H1 (cell line): Measurements from ENCODE around the gene LEPR. TPM values are rescaled to one million over a fixed set of nuclear protein-coding genes. Genes with fewer than 3 reads are reported as not detected.

Source experiments
- GTF2F1 ChIP-seq: IDR thresholded peaks from 2 replicates; pipeline ENCODE4 v1.6.1; 2012; ENCODE audit warnings: low read depth, low read length, improper control_type of control experiment, borderline replicate concordance
- TAF7 ChIP-seq: optimal IDR thresholded peaks from 2 replicates; pipeline ENCODE3; 2011; ENCODE audit warnings: low read depth, mild to moderate bottlenecking, inconsistent platforms, low read length, moderate library complexity, borderline replicate concordance
- TBP ChIP-seq: IDR thresholded peaks from 2 replicates; pipeline ENCODE4 v1.6.1; 2011; ENCODE audit warnings: low read depth, low read length, improper control_type of control experiment
- polyA plus RNA-seq, 7 experiments: library from polyadenylated mRNA; depleted of rRNA in 3 of 7; stranded (reverse) in 5 of 7; unstranded in 2 of 7; fragments of >200 nt in 5 of 7; fragments of 200-250 nt in 2 of 7; gene quantifications; 1 replicate in 5 of 7; 2 replicates in 1 of 7; 4 replicates in 1 of 7; pipeline versions ENCODE4 v1.2.1 to v1.2.3, GENCODE V29; 2011 to 2013; ENCODE audit warnings: missing spikeins in 2 of 7, mixed read lengths in 2 of 7
- total RNA-seq: library from RNA; stranded (reverse); fragmentation: NEBNext Ultra II Directional; extraction: Animal tissue kit (Norgen Biotek cat#: 25700); gene quantifications from 2 replicates; pipeline ENCODE4 v1.2.1, GENCODE V29; 2021
- TF ChIP-seq, protein P1 (sequence below): IDR thresholded peaks from 2 replicates; pipeline ENCODE4 v1.6.1; 2012; ENCODE audit warnings: inconsistent platforms

Gene LEPR
- total and polyA plus RNA-seq, 2 of the 8 experiments (the other 6 are each of a cell fraction or from before 2014, with no cell fraction given): 1.3 to 3.9 TPM

DNA sequence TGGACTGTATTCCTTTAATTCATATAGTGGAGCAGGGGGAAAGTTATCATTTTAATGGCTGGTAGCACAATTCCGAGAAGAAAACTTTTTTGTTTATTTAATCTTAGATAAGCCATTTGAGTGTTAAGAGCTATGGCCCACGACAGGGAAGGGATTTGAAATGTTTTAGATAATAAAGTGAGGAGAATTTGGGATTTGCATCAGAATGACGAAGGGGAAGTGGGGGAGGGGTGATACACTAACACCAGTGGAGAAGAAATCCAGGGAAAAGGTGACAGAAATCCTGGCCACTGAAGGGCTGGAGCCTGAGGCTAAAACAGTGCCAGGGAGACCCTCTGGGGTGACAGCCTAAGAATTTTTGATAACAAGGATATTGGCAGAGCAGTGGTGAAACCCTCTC lies 21.0 kb downstream of the LEPR start (continued):
- TF ChIP-seq TBP (no peak), GTF2F1 (no peak), TAF7 (no peak)
- TF ChIP-seq, protein P1, sequence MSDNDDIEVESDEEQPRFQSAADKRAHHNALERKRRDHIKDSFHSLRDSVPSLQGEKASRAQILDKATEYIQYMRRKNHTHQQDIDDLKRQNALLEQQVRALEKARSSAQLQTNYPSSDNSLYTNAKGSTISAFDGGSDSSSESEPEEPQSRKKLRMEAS: no peak
